DND-41 (cell line): ENCODE data around the gene CNOT10.

Experiments used
- ATAC-seq: fragments of 200-7000 bp; cut with Tn5 transposase; 3 replicates; pipeline ENCODE4 v1.9.1; 2021; ENCODE audit warnings: low read depth; ENCODE audit not compliant: insufficient read depth
- DNase-seq: peaks from one replicate; pipeline ENCODE4 v3.0.0-alpha.2; 2020
- H2AFZ ChIP-seq: 2 replicates; pipeline ENCODE4 v1.6.0; 2012; ENCODE audit warnings: low read depth, low read length
- H3K27ac ChIP-seq: 2 replicates; pipeline ENCODE4 v1.5.1; 2012; ENCODE audit warnings: low read length, inconsistent platforms
- H3K27me3 ChIP-seq: fragments of 200-600 bp; sonication (generic); 2 replicates; pipeline ENCODE4 v1.6.0; 2012; ENCODE audit warnings: low read length, mild to moderate bottlenecking, inconsistent platforms; ENCODE audit not compliant: insufficient read depth, poor library complexity
- H3K36me3 ChIP-seq: 2 replicates; pipeline ENCODE4 v1.5.1; 2012; ENCODE audit warnings: low read length, inconsistent platforms; ENCODE audit not compliant: insufficient read depth
- H3K4me1 ChIP-seq: 2 replicates; pipeline ENCODE4 v1.5.1; 2012; ENCODE audit warnings: mild to moderate bottlenecking, low read length; ENCODE audit not compliant: insufficient read depth
- H3K4me2 ChIP-seq: 2 replicates; pipeline ENCODE4 v1.6.0; 2012; ENCODE audit warnings: mild to moderate bottlenecking, moderate library complexity, low read length, inconsistent platforms; ENCODE audit not compliant: insufficient read depth
- H3K4me3 ChIP-seq, 2 experiments: fragments of 200-600 bp in 1 of 2; shearing (Covaris generic) in 1 of 2; 2 replicates each; pipeline ENCODE4 v1.5.1; 2012 to 2016; ENCODE audit warnings: inconsistent platforms in 2 of 2, low read length in 2 of 2, mild to moderate bottlenecking in 2 of 2, low read depth in 1 of 2, moderate library complexity in 1 of 2
- H3K79me2 ChIP-seq: 2 replicates; pipeline ENCODE4 v1.6.0; 2012; ENCODE audit warnings: low read length, inconsistent platforms; ENCODE audit not compliant: insufficient read depth
- H3K9ac ChIP-seq: 2 replicates; pipeline ENCODE4 v1.6.0; 2012; ENCODE audit warnings: low read depth, mild to moderate bottlenecking, inconsistent platforms, low read length, moderate library complexity
- H3K9me3 ChIP-seq: 2 replicates; pipeline ENCODE4 v1.5.1; 2012; ENCODE audit warnings: low read length, moderate library complexity, mild to moderate bottlenecking, inconsistent platforms; ENCODE audit not compliant: insufficient read depth, severe bottlenecking
- H4K20me1 ChIP-seq: 2 replicates; pipeline ENCODE4 v1.6.0; 2012; ENCODE audit warnings: low read length; ENCODE audit not compliant: insufficient read depth
- EZH2 ChIP-seq: IDR thresholded peaks from 3 replicates; pipeline ENCODE4 v1.6.1; 2012; ENCODE audit warnings: borderline replicate concordance, low read depth, mild to moderate bottlenecking, moderate library complexity, low read length, inconsistent platforms; ENCODE audit not compliant: severe bottlenecking
- TF ChIP-seq, protein P1 (sequence below): IDR thresholded peaks from 2 replicates; pipeline ENCODE4 v1.5.1; 2012; ENCODE audit warnings: borderline replicate concordance, low read length, moderate library complexity, mild to moderate bottlenecking; ENCODE audit not compliant: poor library complexity, severe bottlenecking; ENCODE audit errors: extremely low read depth

The CNOT10 gene

DNA sequence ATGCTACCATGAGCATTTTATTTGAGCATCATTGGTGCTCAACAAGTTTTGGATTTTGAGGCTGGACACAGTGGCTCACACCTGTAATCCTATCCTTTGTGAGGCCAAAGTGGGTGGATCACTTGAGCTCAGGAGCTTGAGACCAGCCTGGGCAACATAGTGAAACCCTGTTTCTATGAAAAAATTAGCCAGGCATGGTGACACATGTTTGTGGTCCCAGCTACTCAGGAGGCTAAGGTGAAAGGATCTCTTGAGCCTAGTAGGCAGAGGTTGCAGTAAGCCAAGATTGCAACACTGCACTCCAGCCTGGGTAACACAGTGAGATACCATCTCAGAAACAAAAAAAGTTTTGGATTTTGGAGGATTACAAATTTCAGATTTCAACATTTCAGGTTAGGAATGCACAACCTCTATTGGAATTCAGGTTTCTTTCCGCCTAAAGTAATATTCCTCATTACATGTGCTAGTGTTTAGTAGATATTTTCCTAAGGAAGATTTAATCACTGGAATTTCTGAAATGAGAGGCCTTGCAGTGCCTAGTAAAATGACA lies 27.6 kb downstream of the CNOT10 start:
- DNase-seq (no peak), ATAC-seq (no peak)
- Histone ChIP-seq H3K27me3 (no peaks in the 10 kb centered on the region), H2AFZ (no peak overlapping the region), H3K9me3 (no peaks in the 10 kb centered on the region), H3K4me3 (no peak overlapping the region), H3K4me1 (no peaks in the 10 kb centered on the region), H4K20me1 (no peaks in the 10 kb centered on the region), H3K36me3 (peaks cover 91% of the 10 kb centered on the region), H3K9ac (no peak overlapping the region), H3K4me2 (no peak overlapping the region), H3K27ac (no peak overlapping the region), H3K79me2 (no peaks in the 10 kb centered on the region)
- TF ChIP-seq, protein P1, sequence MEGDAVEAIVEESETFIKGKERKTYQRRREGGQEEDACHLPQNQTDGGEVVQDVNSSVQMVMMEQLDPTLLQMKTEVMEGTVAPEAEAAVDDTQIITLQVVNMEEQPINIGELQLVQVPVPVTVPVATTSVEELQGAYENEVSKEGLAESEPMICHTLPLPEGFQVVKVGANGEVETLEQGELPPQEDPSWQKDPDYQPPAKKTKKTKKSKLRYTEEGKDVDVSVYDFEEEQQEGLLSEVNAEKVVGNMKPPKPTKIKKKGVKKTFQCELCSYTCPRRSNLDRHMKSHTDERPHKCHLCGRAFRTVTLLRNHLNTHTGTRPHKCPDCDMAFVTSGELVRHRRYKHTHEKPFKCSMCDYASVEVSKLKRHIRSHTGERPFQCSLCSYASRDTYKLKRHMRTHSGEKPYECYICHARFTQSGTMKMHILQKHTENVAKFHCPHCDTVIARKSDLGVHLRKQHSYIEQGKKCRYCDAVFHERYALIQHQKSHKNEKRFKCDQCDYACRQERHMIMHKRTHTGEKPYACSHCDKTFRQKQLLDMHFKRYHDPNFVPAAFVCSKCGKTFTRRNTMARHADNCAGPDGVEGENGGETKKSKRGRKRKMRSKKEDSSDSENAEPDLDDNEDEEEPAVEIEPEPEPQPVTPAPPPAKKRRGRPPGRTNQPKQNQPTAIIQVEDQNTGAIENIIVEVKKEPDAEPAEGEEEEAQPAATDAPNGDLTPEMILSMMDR: no peak
- no peak for TF ChIP-seq EZH2

DNA sequence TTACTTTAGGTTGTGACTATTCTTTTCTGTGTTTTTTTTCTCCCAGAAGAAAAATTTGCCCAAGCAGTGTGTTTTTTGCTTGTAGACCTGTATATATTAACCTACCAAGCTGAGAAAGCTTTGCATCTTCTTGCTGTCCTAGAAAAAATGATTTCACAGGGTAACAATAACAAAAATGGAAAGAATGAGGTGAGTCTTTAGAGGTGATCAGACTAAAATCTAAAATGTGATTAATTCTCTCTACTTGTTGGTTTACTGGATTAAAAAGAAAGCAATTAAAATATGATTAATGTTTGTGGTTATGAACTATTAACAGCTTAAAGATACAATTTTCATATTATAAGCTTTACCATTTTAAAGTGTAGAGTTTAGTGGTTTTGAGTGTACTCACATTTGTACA lies 28.2 kb downstream of the CNOT10 start:
- Histone ChIP-seq H3K9me3 (no peaks in the 10 kb centered on the region), H3K4me1 (no peaks in the 10 kb centered on the region), H3K36me3 (peaks cover 90% of the 10 kb centered on the region), H3K27me3 (no peaks in the 10 kb centered on the region), H3K4me3 (no peak overlapping the region), H2AFZ (no peak overlapping the region), H3K27ac (no peak overlapping the region), H4K20me1 (no peaks in the 10 kb centered on the region), H3K79me2 (no peaks in the 10 kb centered on the region), H3K9ac (no peak overlapping the region), H3K4me2 (no peak overlapping the region)
- DNase-seq (no peak), ATAC-seq (no peak)
- TF ChIP-seq EZH2: no peak
- TF ChIP-seq, protein P1: no peak

GRCh38 chr3:32719335-32719734 lies 34.3 kb downstream of the CNOT10 start:
- Histone ChIP-seq H3K9ac (no peak overlapping the region), H3K36me3 (peaks cover 57% of the 10 kb centered on the region), H3K4me1 (no peaks in the 10 kb centered on the region), H3K4me2 (no peak overlapping the region), H4K20me1 (no peaks in the 10 kb centered on the region), H3K27me3 (no peaks in the 10 kb centered on the region), H3K4me3 (no peak overlapping the region), H2AFZ (no peak overlapping the region), H3K9me3 (no peaks in the 10 kb centered on the region), H3K27ac (no peak overlapping the region), H3K79me2 (no peaks in the 10 kb centered on the region)
- DNase-seq (no peak), ATAC-seq (no peak)
- no peak for TF ChIP-seq EZH2
- TF ChIP-seq, protein P1: no peak

DNA sequence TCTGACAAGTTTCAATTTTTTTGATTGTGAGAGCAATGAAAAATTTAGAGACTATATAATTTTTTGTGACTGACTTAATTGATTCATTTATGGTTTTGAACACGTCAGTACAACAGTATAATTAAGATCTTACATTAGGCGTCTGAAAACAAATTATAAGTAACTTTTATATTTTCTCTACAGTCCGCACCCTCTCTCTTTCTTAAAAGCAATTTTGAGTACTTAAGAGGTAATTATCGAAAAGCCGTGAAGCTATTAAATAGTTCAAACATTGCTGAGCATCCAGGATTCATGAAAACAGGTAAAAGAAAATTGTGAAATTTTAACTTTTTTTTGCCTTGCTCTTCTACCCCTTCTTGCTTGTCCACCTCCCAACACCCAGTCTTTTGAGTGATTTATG lies 34.9 kb downstream of the CNOT10 start:
- TF ChIP-seq, protein P1: no peak
- TF ChIP-seq EZH2: no peak
- ATAC-seq (no peak), DNase-seq (no peak)
- Histone ChIP-seq H2AFZ (no peak overlapping the region), H3K9me3 (no peaks in the 10 kb centered on the region), H3K27me3 (no peaks in the 10 kb centered on the region), H3K36me3 (peaks cover 55% of the 10 kb centered on the region), H3K4me2 (no peak overlapping the region), H3K9ac (no peak overlapping the region), H3K27ac (no peak overlapping the region), H3K4me1 (no peaks in the 10 kb centered on the region), H3K79me2 (no peaks in the 10 kb centered on the region), H4K20me1 (no peaks in the 10 kb centered on the region), H3K4me3 (no peak overlapping the region)
